NOMO-1 treated with DMSO at 0.1 percent for 48 hours (cell line): ENCODE data around the gene PPP5C.
A peak's percentile ranks its signal among the peaks of the same experiment; 100 is the strongest.
"Not testable (repeated sequence)": the region's sequence is repeated elsewhere in the genome, so short reads cannot be mapped to it uniquely, and the experiment has no call there.

Source experiments
- DNase-seq: peaks from one replicate; lab custom pipeline; 2025; ENCODE audit not compliant: unreplicated experiment; lab: John Stamatoyannopoulos, UW

Gene PPP5C, protein sequence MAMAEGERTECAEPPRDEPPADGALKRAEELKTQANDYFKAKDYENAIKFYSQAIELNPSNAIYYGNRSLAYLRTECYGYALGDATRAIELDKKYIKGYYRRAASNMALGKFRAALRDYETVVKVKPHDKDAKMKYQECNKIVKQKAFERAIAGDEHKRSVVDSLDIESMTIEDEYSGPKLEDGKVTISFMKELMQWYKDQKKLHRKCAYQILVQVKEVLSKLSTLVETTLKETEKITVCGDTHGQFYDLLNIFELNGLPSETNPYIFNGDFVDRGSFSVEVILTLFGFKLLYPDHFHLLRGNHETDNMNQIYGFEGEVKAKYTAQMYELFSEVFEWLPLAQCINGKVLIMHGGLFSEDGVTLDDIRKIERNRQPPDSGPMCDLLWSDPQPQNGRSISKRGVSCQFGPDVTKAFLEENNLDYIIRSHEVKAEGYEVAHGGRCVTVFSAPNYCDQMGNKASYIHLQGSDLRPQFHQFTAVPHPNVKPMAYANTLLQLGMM

DNA sequence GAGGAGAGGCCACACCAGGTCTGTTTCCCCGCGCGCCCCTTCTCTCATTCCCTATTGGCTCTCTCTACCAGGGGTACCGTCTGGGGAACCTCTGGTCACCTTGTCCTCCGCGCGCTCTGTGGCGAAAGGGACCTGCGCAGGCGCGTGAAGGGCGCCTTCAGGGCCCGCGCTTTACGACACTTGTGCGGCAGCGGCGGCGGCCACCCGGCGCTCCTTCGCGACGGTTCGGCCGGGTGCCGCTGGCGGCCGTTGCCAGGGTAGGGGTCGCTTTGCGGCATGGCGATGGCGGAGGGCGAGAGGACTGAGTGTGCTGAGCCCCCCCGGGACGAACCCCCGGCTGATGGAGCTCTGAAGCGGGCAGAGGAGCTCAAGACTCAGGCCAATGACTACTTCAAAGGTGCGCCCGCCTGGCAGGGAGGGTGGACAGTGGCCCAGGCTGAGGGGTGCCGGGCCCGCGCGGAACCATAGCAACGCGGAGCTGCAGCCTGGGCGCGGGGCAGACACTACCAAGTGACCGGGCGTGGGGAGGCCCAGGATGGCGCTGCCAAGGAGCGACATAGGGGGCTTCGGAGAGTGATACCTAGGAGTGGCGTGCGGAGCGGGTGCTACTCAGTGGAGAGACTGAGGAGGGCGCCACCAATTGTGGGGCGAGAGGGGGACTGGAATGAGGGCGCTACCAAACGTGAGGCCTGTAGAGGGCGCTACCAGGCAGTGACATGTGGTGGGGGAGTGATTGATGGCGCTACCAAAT is at the start of gene PPP5C:
PPP5C (plus strand) TSS at position 267 of the 751 bp plus-strand sequence; CDS start at position 277, 10 bp downstream.
- peak; percentile 92 for DNase-seq

DNA sequence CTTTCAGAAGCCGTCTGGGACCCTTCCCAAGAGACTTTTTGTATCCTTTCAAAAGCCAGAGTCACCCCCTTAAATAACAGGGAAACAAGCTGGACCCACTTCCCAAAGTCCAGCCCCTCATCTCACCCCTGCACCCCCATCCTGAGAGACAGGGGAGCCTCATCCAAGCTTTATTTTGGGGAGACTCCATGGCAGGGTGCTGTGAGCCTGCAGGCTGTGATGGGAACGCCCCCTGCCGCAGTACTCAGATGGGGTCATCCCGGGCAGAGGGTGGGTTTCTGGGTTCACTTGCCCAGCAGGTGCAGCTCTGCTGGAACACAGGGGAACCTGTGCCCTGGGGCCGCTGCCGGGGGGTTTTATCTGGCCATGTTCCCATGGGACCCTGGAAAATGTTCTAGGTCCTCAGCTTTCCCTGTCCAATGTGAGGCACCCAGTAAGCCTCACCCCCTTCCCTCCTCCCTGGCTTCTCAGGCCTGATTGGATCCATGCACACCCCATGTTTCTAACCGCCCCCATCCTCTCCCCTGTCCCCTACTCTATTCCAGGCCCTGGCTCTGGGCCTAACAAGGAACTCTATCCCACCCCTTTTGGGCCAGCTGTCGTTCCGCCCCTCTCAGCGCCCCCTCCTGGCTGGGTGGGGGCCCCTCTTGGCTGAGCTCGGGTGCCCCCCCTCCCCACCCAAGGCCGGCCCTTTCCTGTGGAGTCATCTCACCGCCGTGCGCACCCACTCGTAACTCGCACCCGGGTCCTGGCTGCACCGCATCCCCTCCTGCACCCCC is 49.0 kb upstream of the PPP5C start:
- DNase-seq, result no peak

DNA sequence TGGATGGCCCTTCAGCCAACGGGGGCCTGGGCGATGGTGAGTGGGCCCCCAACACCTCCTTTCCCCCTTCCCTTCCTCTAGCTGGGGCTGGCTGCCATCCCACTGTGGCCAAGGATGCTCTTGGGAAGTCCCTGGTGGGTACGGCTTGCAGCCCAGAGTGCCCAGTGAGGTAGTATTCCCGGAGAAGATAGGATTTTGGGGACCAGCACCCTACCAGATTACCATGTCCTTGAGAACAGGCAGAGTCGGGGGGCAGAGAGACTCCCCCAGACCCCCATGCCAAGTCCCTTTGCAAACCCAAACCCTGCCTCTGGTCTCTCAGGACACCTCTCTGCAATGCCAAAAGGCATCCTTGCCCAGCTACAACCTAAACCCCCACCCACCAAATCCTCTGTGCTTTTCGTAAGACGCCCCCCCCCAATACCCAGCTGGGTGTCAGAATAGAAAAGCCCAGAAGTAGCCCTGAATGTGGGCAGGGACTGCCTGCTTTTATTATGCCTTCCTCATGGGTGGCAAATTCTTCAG is 48.3 kb upstream of the PPP5C start:
- DNase-seq, result no peak

DNA sequence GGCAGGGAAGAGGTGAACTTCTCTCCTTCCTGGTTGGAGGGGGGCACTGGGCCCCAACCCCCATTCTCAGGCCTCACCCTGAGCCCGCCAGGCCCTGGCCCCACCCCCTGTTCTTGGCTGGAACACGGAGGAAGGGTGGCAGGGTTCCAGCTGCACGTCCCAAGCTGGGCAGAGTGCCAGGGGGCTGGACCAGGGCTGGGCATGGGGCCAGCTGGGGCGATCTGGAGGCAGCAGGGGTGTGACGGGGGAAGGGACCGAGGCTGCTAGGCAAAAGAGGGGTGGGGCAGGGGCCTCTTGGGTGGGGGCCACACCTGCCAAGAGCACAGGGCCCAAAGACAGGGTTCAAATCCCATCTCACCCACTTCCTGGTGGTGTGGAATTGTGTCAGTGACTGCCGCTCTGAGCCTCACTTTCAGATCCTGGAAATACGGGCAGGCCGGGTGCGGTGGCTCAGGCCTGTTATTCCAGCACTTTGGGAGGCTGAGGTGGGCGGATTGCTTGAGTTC is 47.8 kb upstream of the PPP5C start:
- DNase-seq, result no peak

DNA sequence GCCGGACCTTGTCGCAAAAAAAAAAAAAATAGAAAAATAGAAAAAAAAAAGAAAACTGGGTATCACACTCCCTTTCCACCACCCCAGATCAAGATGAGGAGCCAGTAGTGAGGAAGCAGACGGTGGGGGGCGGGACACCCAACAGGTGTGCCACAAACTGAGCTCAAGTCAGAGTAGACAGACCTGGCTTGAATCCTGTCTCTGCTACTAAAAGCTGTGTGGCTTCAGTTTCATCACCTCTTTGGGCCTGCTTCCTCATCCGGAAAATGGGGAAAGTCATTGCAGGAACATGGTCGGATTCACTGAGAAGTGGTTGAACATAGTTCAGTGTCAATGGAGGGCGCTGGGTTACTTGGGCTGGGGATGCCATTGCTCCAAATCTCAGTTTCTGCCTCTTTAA is 47.2 kb upstream of the PPP5C start:
- DNase-seq, result no peak

DNA sequence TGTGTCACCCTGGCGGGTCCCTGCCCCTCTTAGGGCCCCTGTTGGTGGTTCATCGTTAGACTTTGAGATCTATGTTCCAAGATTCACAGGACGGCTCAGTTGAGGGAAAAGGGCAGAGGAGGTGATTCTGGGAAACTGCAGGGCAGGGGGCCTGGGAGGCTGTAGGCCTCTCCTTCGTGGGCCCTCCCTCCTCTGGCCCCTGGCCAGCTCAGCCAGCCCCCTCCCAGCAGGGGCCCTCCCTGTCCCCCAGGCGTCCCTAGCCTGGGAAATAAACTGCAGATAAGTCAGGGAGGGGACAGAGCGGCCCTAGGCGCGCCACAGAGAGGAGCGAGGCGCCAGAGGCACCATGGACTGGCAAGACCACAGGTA is 43.6 kb upstream of the PPP5C start:
- DNase-seq, result no peak

DNA sequence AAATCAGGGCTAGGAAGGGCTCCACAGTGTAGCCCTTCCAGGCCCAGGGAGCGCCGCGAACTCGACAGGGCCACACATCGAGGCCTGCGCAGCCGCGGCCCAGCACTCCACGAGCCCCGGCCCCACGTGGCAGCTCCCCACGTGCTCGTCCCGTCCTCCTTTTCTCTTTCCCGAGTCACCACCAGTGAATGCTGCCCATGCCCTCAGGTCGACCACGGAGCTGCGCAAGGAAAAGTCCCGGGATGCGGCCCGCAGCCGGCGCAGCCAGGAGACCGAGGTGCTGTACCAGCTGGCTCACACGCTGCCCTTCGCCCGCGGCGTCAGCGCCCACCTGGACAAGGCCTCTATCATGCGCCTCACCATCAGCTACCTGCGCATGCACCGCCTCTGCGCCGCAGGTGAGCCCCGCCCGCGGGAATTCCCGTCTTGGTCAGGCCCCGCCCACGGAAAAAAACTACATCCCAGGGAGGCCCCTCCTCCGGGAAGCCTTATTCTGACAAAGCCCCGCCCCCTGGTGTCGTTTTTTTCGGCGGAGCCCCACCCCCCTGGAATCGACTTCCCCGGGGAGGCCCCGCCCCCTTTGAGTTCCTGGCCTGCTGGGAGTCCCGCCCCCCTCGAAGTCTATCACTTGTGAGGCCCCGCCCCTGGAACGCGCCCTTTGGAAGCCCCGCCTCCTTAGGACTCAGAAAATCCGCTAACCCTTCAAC is 43.0 kb upstream of the PPP5C start:
- no peak for DNase-seq

DNA sequence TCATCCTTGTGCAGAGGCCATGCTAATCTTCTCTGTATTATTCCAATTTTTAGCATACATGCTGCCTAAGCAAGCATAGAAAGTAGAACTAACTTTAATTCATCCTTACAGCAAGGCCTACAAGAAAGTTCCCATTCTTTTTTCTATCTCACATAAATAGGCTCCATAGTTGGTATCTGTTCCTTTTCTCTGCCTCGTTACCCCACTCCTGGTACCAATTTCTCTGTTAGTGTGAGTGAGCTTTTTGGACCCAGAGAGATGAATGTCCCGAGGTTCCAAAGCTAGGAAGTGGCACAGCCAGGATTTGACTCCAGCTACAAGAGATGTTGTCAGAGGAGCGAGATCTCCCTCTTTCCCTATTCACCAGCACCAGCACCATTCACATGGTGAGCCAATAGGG is 40.4 kb upstream of the PPP5C start:
- DNase-seq, result no peak

DNA sequence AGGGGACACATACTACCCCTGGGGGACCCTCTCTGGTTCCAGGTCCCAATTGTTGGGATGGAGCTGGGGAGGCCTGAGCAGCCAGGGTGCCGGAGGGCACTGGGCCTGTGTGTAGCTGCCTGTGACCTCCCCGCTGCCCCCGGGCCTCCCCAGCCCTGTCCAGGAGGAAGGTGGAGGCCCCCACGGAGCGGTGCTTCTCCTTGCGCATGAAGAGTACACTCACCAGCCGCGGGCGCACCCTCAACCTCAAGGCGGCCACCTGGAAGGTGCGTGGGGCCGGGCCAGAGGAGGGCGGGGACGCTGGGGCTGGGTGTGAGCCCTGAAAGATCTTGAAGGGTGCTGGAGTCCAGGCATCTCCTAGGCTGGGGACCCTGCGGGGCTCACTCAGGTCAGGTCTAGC is 38.4 kb upstream of the PPP5C start:
- DNase-seq, result no peak

DNA sequence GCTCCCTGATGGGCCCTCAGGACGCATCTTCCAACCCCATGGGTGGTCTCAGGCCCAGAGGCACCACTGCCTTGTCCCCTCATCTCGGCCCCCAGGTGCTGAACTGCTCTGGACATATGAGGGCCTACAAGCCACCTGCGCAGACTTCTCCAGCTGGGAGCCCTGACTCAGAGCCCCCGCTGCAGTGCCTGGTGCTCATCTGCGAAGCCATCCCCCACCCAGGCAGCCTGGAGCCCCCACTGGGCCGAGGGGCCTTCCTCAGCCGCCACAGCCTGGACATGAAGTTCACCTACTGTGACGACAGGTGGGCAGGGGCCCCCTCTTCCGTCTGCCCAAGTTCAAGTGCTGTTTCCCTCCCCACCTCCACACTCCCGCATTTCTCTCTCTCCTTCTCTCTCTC is 37.8 kb upstream of the PPP5C start:
- no peak for DNase-seq

DNA sequence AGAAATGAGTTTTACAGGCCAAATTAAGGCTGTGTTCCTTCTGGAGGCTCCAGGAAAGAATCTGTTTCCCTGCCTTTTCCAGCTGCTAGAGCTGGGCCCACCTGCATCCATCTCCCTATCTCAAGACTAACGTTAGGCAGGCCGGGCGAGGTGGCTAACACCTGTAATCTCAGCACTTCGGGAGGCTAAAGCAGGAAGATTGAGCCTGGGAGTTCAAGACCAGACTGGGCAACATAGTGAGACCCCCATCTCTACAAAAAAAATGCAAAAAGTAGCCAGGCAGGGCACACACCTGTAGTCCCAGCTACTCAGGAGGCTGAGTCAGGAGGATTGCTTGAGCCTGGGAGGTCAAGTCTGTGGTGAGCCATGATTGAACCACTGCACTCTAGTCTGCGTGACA is 35.4 kb upstream of the PPP5C start:
- DNase-seq, result no peak

DNA sequence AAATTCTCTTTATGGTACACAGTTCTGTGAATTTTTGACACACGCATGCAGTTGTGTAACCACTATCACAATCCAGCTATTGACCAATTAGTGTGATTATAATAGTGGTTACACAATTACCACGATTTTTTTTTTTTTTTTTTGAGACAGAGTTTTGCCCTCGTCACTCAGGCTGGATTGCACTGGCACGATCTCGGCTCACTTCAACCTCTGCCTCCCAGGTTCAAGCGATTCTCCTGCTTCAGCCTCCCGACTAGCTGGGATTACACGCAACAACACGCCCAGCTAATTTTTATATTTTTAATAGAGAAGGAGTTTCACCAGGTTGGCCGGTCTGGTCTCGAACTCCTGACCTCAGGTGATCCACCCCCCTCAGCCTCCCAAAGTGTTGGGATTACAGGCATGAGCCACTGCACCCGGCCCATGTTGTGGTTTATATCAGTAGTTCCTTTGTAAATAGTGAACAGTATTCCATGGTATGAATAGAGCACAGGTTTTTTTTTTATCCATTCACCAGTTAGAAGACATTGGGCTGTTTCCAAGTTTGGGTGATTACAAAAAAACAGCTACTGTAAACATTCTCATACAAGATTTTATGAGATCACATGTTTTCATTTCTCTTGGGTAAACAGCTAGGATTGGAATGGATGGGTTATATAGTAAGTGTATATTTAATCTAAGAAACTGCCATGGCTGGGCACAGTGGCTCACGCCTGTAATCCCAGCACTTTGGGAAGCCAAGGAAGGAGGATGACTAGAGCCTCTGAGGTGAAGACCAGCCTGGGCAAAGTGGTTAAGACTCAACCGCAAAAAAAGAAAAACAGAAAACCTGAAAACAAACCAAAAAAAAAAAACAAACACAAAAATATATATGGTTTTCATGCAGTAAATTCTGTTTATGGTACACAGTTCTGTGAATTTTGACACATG is 33.1 kb upstream of the PPP5C start:
- DNase-seq, result not testable (repeated sequence)

DNA sequence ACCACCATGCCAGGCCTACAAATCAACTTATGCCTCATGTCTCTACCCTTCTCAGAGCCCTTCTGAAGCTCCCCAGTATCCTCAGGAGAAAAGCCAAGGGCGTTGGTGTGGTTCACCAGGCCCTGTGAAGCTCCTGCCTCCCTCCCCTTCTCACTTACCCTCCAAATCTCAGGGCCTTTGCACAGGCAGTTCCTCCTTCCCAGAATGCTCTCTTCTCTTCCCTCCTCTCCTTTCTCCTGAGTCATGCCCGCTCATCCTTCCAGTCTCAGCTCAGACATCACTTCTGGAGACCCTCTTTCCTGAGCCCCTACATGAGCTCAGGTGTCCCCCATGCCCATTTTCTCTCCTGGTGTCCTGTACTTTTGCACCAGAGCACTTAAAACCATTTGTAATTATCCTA is 29.5 kb upstream of the PPP5C start:
- no peak for DNase-seq

DNA sequence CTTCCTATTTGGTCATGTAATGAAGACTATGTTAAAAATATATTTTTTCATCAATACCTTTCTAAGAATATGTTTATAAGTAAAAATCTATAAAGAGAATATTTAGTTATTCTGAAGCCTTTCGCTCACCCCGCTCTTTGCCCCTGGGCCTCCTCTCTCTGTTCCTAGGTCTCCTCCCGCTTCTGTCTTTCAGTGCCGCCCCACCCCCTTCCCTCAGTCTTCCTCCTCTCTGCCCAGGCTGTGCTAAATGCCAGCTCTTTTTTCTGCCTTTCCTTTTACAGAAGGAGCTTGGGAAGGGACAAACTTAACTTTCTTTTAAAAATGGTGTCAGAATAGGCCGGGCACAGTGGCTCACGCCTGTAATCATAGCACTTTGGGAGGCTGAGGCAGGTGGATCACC is 27.3 kb upstream of the PPP5C start:
- DNase-seq, result no peak

DNA sequence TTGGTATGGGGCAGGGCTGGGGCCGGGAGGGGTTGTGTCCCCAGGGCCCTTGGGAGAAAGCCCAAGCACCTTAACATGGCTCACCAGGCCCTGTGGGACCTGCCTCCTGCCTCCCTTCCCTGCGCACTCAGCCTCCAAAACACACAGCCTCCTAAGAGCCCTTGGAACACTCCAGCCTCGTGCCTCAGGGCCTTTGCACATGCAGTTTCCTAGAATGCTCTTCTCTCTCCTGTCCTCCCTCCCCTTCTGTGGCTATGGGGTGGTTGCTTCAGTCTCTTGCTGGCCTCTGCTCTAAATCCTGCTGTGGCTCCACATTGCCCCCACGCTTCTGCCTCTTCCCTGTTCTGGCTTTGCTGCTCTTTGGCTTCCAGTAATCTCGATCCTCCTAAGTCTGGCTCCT is 26.3 kb upstream of the PPP5C start:
- DNase-seq, result no peak

DNA sequence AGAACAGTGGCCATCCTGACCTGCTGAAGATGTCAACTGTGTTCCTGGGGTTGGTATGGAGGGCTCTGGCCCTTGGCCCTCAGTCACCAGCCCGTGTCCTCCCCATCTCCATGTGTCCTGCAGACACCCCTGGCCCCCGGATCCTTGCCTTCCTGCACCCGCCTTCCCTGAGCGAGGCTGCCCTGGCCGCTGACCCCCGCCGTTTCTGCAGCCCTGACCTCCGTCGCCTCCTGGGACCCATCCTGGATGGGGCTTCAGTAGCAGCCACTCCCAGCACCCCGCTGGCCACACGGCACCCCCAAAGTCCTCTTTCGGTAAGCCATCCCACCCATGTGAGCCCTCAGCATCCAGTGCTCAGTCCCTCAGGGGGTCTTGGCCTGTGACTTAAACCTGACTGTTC is 25.2 kb upstream of the PPP5C start:
- no peak for DNase-seq

DNA sequence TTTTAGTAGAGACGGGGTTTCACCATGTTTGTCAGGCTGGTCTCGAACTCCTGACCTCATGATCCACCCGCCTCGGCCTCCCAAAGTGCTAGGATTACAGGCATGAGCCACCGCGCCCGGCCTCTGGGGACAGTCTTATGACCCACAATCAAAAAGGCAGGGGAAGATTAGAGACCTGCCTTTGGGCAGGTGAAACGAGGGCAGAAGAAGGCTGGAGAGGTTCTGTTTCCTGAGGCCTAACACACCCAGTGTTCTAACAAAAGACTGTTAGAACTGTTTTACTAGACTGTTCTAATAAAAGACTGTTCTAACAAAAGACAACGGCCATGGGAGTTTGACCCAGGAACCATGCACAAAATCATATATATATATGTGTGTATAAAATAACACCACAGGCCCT is 23.7 kb upstream of the PPP5C start:
- not testable (repeated sequence) for DNase-seq

DNA sequence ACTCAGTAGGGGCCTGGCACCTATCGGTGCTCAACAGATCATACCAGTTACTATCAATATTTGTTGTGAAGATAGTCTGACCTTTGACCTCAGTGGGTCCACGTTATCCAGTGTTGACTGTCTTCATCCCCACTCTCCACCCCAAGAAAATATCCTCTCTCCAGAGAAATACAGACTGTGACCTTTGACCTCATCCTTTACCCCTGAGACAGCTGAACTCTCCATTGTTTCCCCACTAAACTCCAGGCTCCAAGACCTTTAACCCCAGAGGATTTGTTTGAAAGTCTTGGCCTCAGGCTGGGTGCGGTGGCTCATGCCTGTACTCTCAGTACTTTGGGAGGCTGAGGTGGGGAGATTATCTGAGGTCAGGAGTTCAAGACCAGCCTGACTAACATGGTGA is 22.6 kb upstream of the PPP5C start:
- no peak for DNase-seq

DNA sequence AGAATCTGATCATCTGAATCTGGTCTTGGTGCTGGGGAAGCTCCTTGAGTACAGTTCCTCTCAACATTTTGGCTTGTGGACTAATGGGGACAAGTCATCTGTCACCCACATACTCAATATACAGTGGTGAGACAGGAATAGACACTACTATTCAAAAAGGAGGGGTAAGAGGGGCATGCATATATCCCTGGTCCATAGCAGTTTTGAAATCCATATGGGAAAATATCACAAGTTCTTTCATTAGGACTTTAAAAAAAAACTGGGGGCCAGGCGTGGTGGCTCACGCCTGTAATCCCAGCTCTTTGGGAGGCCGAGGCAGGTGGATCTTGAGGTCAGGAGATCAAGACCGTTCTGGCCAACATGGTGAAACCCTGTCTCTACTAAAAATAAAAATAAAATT is 20.3 kb upstream of the PPP5C start:
- no peak for DNase-seq
